LHCN-M2 (cell line): ENCODE results near the gene MRPL43. TPM values are rescaled to one million over a fixed set of nuclear protein-coding genes. Genes with fewer than 3 reads are reported as not detected.

Source experiments
- DNase-seq: peaks from one replicate; pipeline ENCODE4 v3.0.0-alpha.2; 2012; ENCODE audit warnings: low read depth
- total RNA-seq: library from RNA; depleted of rRNA; stranded (reverse); fragments of >200 nt; gene quantifications from 2 replicates; pipeline ENCODE4 v1.2.3, GENCODE V29; 2014; rRNA removed

The MRPL43 gene
- total RNA-seq, 1 experiment from 2014 or later, result 83.7 TPM

GRCh38 chr10:100968062-100968736 is 19.1 kb downstream of the MRPL43 start:
- no peak for DNase-seq

DNA sequence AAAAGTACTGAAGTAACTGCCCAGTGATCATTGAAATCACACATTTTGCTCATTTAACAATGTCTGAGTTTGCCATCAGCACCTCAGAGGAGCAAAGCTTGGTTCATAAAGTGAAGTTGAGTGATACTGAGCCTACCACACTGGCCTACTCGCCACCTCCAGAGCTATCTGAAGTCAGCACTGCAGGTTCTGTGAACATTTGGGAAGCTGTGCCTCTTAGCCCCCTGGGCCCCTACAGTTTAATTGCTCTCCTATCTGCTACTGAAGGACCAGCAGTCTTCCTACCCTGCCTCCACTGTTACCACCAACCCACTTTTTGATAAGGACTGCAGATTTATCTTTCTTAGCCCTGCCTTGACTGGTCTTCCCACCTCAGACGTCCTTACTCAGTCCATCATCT is 20.0 kb downstream of the MRPL43 start:
- DNase-seq, result no peak

DNA sequence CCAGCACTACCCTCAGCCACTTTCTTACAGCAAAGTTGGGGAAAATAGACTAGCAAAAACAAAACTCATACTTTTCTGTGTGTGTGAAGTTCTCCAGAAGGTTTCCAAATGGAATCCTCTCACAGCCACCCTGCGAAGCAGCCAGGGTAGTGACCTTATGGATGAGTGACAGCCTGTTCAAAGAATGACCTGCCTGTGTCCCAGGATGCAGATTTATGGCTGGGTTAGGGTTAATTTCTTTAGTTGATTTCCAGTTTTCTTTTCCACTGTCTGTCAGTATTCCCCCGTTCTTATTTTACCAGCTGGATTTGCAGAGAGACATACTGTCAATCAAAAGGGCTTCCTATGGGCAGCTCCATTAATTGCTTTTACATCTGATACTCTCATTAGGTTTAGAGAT is 20.4 kb downstream of the MRPL43 start:
- DNase-seq, result no peak

GRCh38 chr10:100965820-100966219 is 21.5 kb downstream of the MRPL43 start:
- DNase-seq, result no peak

GRCh38 chr10:100963826-100964225 is 23.5 kb downstream of the MRPL43 start:
- no peak for DNase-seq

DNA sequence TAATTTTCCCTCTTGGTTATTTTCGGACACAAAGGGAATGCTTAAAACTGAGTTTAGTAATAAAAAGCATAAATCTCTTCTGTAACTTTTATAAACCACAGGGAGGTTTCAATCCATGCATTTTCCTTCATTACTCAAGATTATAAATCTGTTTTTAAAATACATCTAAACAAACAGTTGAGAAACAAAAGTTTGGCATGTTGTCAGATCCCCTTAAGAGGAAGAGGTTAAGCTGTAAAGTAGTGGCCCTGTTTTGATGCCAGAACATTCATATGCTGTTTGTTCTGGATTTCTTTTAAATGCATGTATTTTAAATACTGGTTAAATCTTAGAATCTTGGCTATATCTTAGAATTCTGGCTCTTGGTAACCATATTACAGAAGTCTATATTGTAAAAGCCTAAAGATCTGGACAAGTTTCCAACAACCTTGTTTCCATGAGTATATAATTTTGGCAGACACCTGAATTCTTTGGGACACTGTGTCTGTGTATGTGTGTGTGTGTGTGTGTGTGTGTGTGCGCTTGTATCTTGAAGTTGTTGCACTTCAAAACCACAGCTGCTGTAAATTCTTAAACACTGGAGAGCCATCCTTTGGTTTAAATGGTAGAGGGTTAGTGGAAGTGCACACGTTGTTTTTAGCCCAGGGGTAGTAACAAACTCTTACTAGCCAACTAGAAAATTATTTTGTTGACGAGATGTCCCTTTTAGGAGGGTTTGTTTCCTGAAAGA is 24.8 kb downstream of the MRPL43 start:
- no peak for DNase-seq

GRCh38 chr10:100960251-100960650 is 27.0 kb downstream of the MRPL43 start:
- no peak for DNase-seq

DNA sequence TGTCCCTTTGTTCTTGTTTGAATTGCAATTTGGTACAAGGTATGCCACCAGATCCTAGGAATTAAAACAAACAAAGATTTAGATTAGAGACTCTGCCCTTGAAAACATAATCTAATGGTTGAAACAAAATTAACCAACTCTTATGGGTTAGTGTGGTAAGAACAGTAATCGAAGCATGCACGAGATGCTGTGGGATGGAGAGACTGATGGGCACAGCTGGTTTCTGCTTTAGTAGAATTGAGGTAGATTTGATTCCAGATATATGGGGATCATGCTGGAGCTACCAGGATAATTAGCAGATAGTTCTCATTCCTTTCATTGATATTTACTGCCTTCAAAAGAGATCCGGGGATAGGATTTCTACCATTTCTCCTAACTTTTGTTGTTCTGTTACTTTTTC is 38.4 kb downstream of the MRPL43 start:
- peak; percentile 56 for DNase-seq

GRCh38 chr10:100945754-100946153 is 41.5 kb downstream of the MRPL43 start:
- no peak for DNase-seq

DNA sequence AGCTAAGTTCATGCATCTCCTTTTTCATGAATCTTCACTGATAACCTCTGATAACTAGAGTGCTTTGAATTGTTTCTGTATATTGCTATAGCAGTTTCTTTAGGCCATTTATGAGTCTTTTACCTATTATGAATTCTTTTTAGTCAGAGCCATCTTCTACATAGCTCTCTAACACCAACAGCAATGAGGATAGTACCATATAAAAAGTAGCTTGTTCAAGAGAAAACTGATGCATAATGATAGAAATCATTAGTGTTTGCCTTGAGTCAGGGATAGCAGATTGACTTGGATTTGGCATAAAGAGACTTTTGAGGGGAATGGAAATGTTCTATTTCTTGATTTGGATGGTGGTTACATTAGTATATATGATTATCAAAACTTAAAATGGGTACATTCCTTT is 43.8 kb downstream of the MRPL43 start:
- DNase-seq, result no peak

GRCh38 chr10:100942229-100942628 is 45.1 kb downstream of the MRPL43 start:
- no peak for DNase-seq

DNA sequence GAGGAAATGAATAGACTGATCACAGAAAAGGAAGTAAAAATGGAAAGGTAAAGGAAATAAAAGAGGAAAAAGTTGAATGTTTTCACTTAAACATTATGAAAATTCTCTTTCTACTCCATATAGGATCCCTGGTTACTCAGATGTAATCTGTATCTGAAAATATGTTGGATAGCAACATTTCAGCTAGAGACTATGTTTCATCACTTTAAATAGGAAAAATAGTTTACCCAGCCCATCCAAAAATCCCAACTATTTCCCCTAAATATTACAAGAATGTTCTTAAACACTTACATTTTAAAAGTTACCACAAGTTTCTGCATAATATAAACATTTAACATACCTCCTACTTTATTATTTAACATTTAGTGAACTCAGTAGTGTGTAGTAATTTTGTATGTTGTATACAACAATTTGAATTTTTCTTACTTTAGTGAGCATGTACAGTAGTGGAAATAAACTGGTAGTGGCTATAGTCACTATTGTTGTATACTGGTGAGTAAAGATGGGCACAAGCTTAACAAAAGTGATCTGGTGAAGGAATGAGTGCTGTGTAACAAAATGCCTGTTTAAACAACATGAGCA is 47.4 kb downstream of the MRPL43 start:
- no peak for DNase-seq

Other genes starting within 250 kb of the MRPL43 start
- not detected in 2 replicates for gene PAX2, start 241.9 kb downstream of the MRPL43 start, total RNA-seq
- gene SLF2, start 74.5 kb downstream of the MRPL43 start, total RNA-seq, result 66.2 and 120 TPM in 2 replicates
- 0.46 and 0.64 TPM in 2 replicates for gene SEMA4G, start 18.0 kb downstream of the MRPL43 start, total RNA-seq
- 7.2 and 9.1 TPM in 2 replicates for gene TWNK, start within 50 bp of the MRPL43 start, total RNA-seq
- gene LZTS2, start 12.3 kb upstream of the MRPL43 start, total RNA-seq, result 161 and 176 TPM in 2 replicates
- 1.2 and 1.4 TPM in 2 replicates for gene PDZD7, start 43.6 kb upstream of the MRPL43 start, total RNA-seq
- 91.6 and 101 TPM in 2 replicates for gene SFXN3, start 43.7 kb upstream of the MRPL43 start, total RNA-seq
- gene KAZALD1, start 74.5 kb upstream of the MRPL43 start, total RNA-seq, result 15.1 and 16.1 TPM in 2 replicates
- gene TLX1, start 143.8 kb upstream of the MRPL43 start, total RNA-seq, result not detected in 2 replicates
- 1.7 TPM in 2 replicates for gene LBX1, start 242.0 kb upstream of the MRPL43 start, total RNA-seq